Measurements from ENCODE around the gene LACRT.
"Not testable (repeated sequence)": the region's sequence is repeated elsewhere in the genome, so short reads cannot be mapped to it uniquely, and the experiment has no call there.

LACRT gene

GRCh38 chr12:54634795-54635194 is at the start of gene LACRT:
Gene LACRT, minus strand, starts transcription at chr12:54634895. Its CDS starts 54 bp downstream, at chr12:54634841.
- DNase-seq (ENCODE audit: low read depth, low spot score) = no peak

- DNase-seq (ENCODE audit: low read depth, low spot score) = peak; percentile 66
Observed at GRCh38 chr12:54683398-54683797, 48.7 kb upstream of the LACRT start.

- no peak for DNase-seq (ENCODE audit: low read depth, low spot score)
Observed at GRCh38 chr12:54682674-54683073, 48.0 kb upstream of the LACRT start.

GRCh38 chr12:54680374-54680773 is 45.7 kb upstream of the LACRT start:
- peak; percentile 73 for DNase-seq (ENCODE audit: low read depth, low spot score)

- no peak for DNase-seq (ENCODE audit: low read depth, low spot score)
Observed at GRCh38 chr12:54678131-54678530, 43.4 kb upstream of the LACRT start.

- DNase-seq (ENCODE audit: low read depth, low spot score) = no peak
Observed at GRCh38 chr12:54667945-54668344, 33.2 kb upstream of the LACRT start.

- no peak for DNase-seq (ENCODE audit: low read depth, low spot score)
Observed at GRCh38 chr12:54666008-54666407, 31.3 kb upstream of the LACRT start.

GRCh38 chr12:54665022-54665635 is 30.4 kb upstream of the LACRT start:
- DNase-seq (ENCODE audit: low read depth, low spot score) = not testable (repeated sequence)

GRCh38 chr12:54663603-54664002 is 28.9 kb upstream of the LACRT start:
- no peak for DNase-seq (ENCODE audit: low read depth, low spot score)

GRCh38 chr12:54662026-54662425 is 27.3 kb upstream of the LACRT start:
- DNase-seq (ENCODE audit: low read depth, low spot score) = no peak

- DNase-seq (ENCODE audit: low read depth, low spot score) = no peak
Observed at GRCh38 chr12:54661048-54661447, 26.4 kb upstream of the LACRT start.

- DNase-seq (ENCODE audit: low read depth, low spot score) = no peak
Observed at GRCh38 chr12:54660320-54660962, 25.7 kb upstream of the LACRT start.

- DNase-seq (ENCODE audit: low read depth, low spot score) = peak; percentile 85
Observed at GRCh38 chr12:54658306-54659264, 23.9 kb upstream of the LACRT start.

- DNase-seq (ENCODE audit: low read depth, low spot score) = no peak
Observed at GRCh38 chr12:54657105-54657607, 22.5 kb upstream of the LACRT start.

GRCh38 chr12:54654926-54655325 is 20.2 kb upstream of the LACRT start:
- peak; percentile 79 for DNase-seq (ENCODE audit: low read depth, low spot score)

- DNase-seq (ENCODE audit: low read depth, low spot score) = no peak
Observed at GRCh38 chr12:54653025-54653424, 18.3 kb upstream of the LACRT start.

GRCh38 chr12:54650889-54651288 is 16.2 kb upstream of the LACRT start:
- no peak for DNase-seq (ENCODE audit: low read depth, low spot score)

- DNase-seq (ENCODE audit: low read depth, low spot score) = no peak
Observed at GRCh38 chr12:54650409-54650808, 15.7 kb upstream of the LACRT start.

GRCh38 chr12:54649825-54650224 is 15.1 kb upstream of the LACRT start:
- no peak for DNase-seq (ENCODE audit: low read depth, low spot score)

GRCh38 chr12:54648265-54648664 is 13.6 kb upstream of the LACRT start, which contains the start of gene DCD:
Gene DCD, minus strand, starts transcription at chr12:54648365. Its CDS starts 62 bp downstream, at chr12:54648303.
- no peak for DNase-seq (ENCODE audit: low read depth, low spot score)

- DNase-seq (ENCODE audit: low read depth, low spot score) = no peak
Observed at GRCh38 chr12:54641554-54641953, 6.9 kb upstream of the LACRT start.

GRCh38 chr12:54641089-54641488 is 6.4 kb upstream of the LACRT start:
- DNase-seq (ENCODE audit: low read depth, low spot score) = no peak
